Glutamatergic neuron (in vitro differentiated cells): ENCODE measurements around the gene AKR7A2. TPM values are rescaled to one million over a fixed set of nuclear protein-coding genes. Genes with fewer than 3 reads are reported as not detected.
A peak's percentile ranks its signal among the peaks of the same experiment; 100 is the strongest.

Source experiments
- DNase-seq: peaks from one replicate; pipeline ENCODE4 v3.0.0; 2022
- H3K27ac Mint-ChIP-seq: one replicate; pipeline ENCODE4 v1.8.0; 2020; ENCODE audit warnings: mild to moderate bottlenecking, mixed read lengths, inconsistent platforms; ENCODE audit not compliant: unreplicated experiment
- H3K27me3 Mint-ChIP-seq: one replicate; pipeline ENCODE4 v1.8.0; 2020; ENCODE audit warnings: mild to moderate bottlenecking, moderate library complexity, mixed read lengths, inconsistent platforms; ENCODE audit not compliant: unreplicated experiment
- H3K36me3 Mint-ChIP-seq: one replicate; pipeline ENCODE4 v1.8.0; 2020; ENCODE audit warnings: mild to moderate bottlenecking, mixed read lengths, inconsistent platforms; ENCODE audit not compliant: unreplicated experiment
- H3K4me1 Mint-ChIP-seq: one replicate; pipeline ENCODE4 v1.8.0; 2020; ENCODE audit warnings: mild to moderate bottlenecking, low read depth, mixed read lengths, inconsistent platforms; ENCODE audit not compliant: unreplicated experiment
- H3K4me3 Mint-ChIP-seq: one replicate; pipeline ENCODE4 v1.8.0; 2020; ENCODE audit warnings: mild to moderate bottlenecking, mixed read lengths, inconsistent platforms; ENCODE audit not compliant: unreplicated experiment
- H3K9me3 Mint-ChIP-seq: one replicate; pipeline ENCODE4 v1.8.0; 2020; ENCODE audit warnings: mild to moderate bottlenecking, moderate library complexity, mixed read lengths, inconsistent platforms; ENCODE audit not compliant: unreplicated experiment
- CTCF ChIP-seq: fragments of 200-600 bp; sonication (generic); IDR thresholded peaks from one replicate; pipeline ENCODE4 v1.5.0; 2021; ENCODE audit not compliant: partially characterized antibody, unreplicated experiment
- total RNA-seq: library from RNA; stranded (reverse); fragmentation: NEBNext Ultra II Directional; extraction: Animal tissue kit (Norgen Biotek cat#: 25700); gene quantifications from one replicate; pipeline ENCODE4 v1.2.1, GENCODE V29; 2021; ENCODE audit not compliant: unreplicated experiment

The AKR7A2 gene
- total RNA-seq, 1 donor from 2014 or later, result 35.7 TPM

GRCh38 chr1:19359357-19359756 is 47.4 kb upstream of the AKR7A2 start:
- no peak for DNase-seq
- peaks cover 15% of the 10 kb centered on the region for H3K4me1 Mint-ChIP-seq
- peaks cover 2% of the 10 kb centered on the region for H3K27me3 Mint-ChIP-seq
- no peak overlapping the region for H3K4me3 Mint-ChIP-seq
- H3K27ac Mint-ChIP-seq, result no peak overlapping the region
- TF ChIP-seq CTCF, result no peak
- no peaks in the 10 kb centered on the region for H3K36me3 Mint-ChIP-seq
- peaks cover 2% of the 10 kb centered on the region for H3K9me3 Mint-ChIP-seq

- peaks cover 2% of the 10 kb centered on the region for H3K27me3 Mint-ChIP-seq
- no peak for TF ChIP-seq CTCF
- peaks cover 2% of the 10 kb centered on the region for H3K9me3 Mint-ChIP-seq
- H3K36me3 Mint-ChIP-seq, result no peaks in the 10 kb centered on the region
- DNase-seq, result no peak
- H3K4me3 Mint-ChIP-seq, result no peak overlapping the region
- H3K4me1 Mint-ChIP-seq, result peaks cover 15% of the 10 kb centered on the region
- H3K27ac Mint-ChIP-seq, result no peak overlapping the region
Measured at GRCh38 chr1:19358710-19359109, 46.8 kb upstream of the AKR7A2 start.

DNA sequence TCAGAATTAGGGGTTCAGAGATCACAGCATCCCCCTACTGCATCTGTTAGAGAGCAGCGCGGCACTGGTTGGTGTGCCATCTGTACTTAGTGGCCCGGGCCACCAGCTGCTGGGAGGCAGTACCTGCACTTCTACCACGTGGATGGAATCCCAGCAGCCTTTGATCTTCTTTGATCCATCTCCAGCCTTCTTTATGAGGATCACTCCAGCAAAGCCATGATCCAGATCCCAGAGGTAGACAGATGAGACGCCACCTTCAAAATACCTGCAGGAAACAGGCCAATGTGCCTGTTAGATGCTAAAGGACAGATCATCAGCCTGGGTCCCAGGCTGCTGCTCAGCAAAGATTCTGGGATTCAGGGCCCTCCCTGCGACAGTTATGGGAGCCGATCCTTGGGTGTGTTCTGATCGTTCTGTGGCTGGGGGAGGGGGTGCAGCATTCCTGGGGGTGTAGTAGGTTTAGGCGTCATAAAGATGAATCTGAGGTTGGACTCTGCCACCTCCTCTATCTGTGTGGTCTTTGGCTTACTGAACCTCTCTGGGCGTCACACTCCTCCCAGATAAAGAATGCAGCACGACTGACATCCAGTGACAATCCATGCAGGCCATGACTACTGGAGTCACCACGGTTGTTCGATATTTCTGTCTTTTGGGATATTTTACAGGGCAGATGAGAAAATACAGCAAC is 45.5 kb upstream of the AKR7A2 start:
- Mint-ChIP-seq H3K4me3 (no peak overlapping the region), H3K36me3 (no peaks in the 10 kb centered on the region), H3K27ac (peak overlapping the region; percentile 33), H3K27me3 (no peaks in the 10 kb centered on the region), H3K4me1 (peaks cover 15% of the 10 kb centered on the region), H3K9me3 (peaks cover 4% of the 10 kb centered on the region)
- no peak for TF ChIP-seq CTCF
- no peak for DNase-seq

DNA sequence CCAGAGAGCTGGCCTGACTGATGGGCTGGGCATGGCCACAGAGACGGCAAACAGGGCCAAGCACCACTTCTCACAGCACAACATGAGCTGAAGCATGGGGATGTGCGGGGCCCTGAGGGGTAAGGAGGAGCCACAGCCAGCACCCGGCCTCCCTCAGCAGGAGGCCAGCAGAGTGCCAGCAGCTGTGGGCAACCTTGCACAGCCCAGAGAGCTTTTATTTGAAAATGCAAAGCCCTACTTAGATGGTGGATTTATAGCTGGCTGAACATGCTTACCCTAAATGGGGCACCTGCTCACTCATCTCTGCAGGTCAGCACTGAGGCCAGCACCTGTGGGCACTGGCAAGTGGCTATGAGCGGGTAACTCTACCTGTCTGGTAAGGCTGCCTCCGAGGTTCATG is 44.3 kb upstream of the AKR7A2 start:
- H3K4me3 Mint-ChIP-seq, result no peak overlapping the region
- H3K9me3 Mint-ChIP-seq, result peaks cover 4% of the 10 kb centered on the region
- H3K27me3 Mint-ChIP-seq, result no peaks in the 10 kb centered on the region
- no peak overlapping the region for H3K27ac Mint-ChIP-seq
- no peak for DNase-seq
- no peak for TF ChIP-seq CTCF
- H3K4me1 Mint-ChIP-seq, result peaks cover 13% of the 10 kb centered on the region
- H3K36me3 Mint-ChIP-seq, result no peaks in the 10 kb centered on the region

GRCh38 chr1:19354531-19354981 is 42.6 kb upstream of the AKR7A2 start:
- peaks cover 4% of the 10 kb centered on the region for H3K27me3 Mint-ChIP-seq
- H3K4me1 Mint-ChIP-seq, result peaks cover 1% of the 10 kb centered on the region
- no peaks in the 10 kb centered on the region for H3K36me3 Mint-ChIP-seq
- no peak overlapping the region for H3K4me3 Mint-ChIP-seq
- H3K27ac Mint-ChIP-seq, result no peak overlapping the region
- peaks cover 5% of the 10 kb centered on the region for H3K9me3 Mint-ChIP-seq
- no peak for TF ChIP-seq CTCF
- DNase-seq, result no peak
